Measurements from ENCODE around the gene LRRC46.

- no peak for TF ChIP-seq CTCF (conservative IDR thresholded peaks at IDR 0.05 in 1 of 2, IDR thresholded peaks at IDR 0.05 in 1 of 2; ENCODE audit: extremely low read depth in 1 of 2, insufficient read depth in 1 of 2, low read depth in 1 of 2, low read length in 2 of 2)
- no peak for TF ChIP-seq EZH2 (IDR thresholded peaks at IDR 0.05; ENCODE audit: borderline replicate concordance, low read length)
Measured at GRCh38 chr17:47857551-47858455, 26.3 kb downstream of the LRRC46 start.

All from mammary epithelial cell (primary cell).